Smooth muscle cell (in vitro differentiated cells): Measurements from ENCODE around the gene TEX12. TPM values are rescaled to one million over a fixed set of nuclear protein-coding genes. Genes with fewer than 3 reads are reported as not detected.

ENCODE experiments used
- DNase-seq: peaks from one replicate; lab custom pipeline; 2025; ENCODE audit not compliant: unreplicated experiment; lab: John Stamatoyannopoulos, UW
- H2AFZ ChIP-seq: fragments of 200-600 bp; sonication (generic); 2 replicates; pipeline ENCODE4 v1.6.0; 2016; ENCODE audit warnings: antibody characterized with exemption, low read depth, mild to moderate bottlenecking
- H3F3A ChIP-seq: fragments of 200-600 bp; sonication (generic); 2 replicates; pipeline ENCODE4 v1.6.0; 2017; ENCODE audit warnings: antibody characterized with exemption, low read depth
- H3K27ac ChIP-seq: fragments of 200-600 bp; sonication (generic); 2 replicates; pipeline ENCODE4 v1.5.1; 2016; ENCODE audit warnings: low read depth, mild to moderate bottlenecking
- H3K27me3 ChIP-seq: fragments of 200-600 bp; sonication (generic); 2 replicates; pipeline ENCODE4 v1.6.1; 2016; ENCODE audit warnings: low read depth, mild to moderate bottlenecking
- H3K36me3 ChIP-seq: fragments of 200-600 bp; sonication (generic); 2 replicates; pipeline ENCODE4 v1.5.1; 2016; ENCODE audit warnings: low read depth
- H3K4me1 ChIP-seq: fragments of 200-600 bp; sonication (generic); 2 replicates; pipeline ENCODE4 v1.5.1; 2016; ENCODE audit warnings: low read depth
- H3K4me2 ChIP-seq: fragments of 200-600 bp; sonication (generic); 2 replicates; pipeline ENCODE4 v1.6.0; 2016; ENCODE audit warnings: mild to moderate bottlenecking
- H3K4me3 ChIP-seq: fragments of 200-600 bp; sonication (generic); 2 replicates; pipeline ENCODE4 v1.5.1; 2016; ENCODE audit warnings: mild to moderate bottlenecking
- H3K79me2 ChIP-seq: fragments of 200-600 bp; sonication (generic); 2 replicates; pipeline ENCODE4 v1.6.0; 2016; ENCODE audit warnings: low read depth, mild to moderate bottlenecking
- H3K9ac ChIP-seq: fragments of 200-600 bp; sonication (generic); 2 replicates; pipeline ENCODE4 v1.6.0; 2016; ENCODE audit warnings: low read depth
- H3K9me3 ChIP-seq: fragments of 200-600 bp; sonication (generic); replicated peaks from 2 replicates; pipeline ENCODE4 v1.5.1; 2016; ENCODE audit warnings: low read depth
- H4K20me1 ChIP-seq: fragments of 200-600 bp; sonication (generic); 2 replicates; pipeline ENCODE4 v1.6.0; 2016; ENCODE audit warnings: low read depth
- CTCF ChIP-seq: fragments of 200-600 bp; sonication (generic); IDR thresholded peaks from 2 replicates; pipeline ENCODE4 v1.5.1; 2017; ENCODE audit warnings: borderline replicate concordance, mild to moderate bottlenecking, antibody characterized with exemption; ENCODE audit not compliant: insufficient read depth, poor library complexity, severe bottlenecking
- WGBS: methylation state at CpG from one replicate; pipeline ENCODE4 v1.1.7; 2016; ENCODE audit warnings: low lambda C conversion rate; 5-methylcytosine and 5-hydroxymethylcytosine counted together
- polyA plus RNA-seq: library from polyadenylated mRNA; unstranded; fragments of >200 nt; fragmentation: Nextera tagmentation; extraction: Ambion mirVana; gene quantifications from 2 replicates; pipeline ENCODE4 v1.2.1, GENCODE V29; 2016
- total RNA-seq: library from RNA; depleted of rRNA; stranded (reverse); fragments of >200 nt; gene quantifications from 2 replicates; pipeline ENCODE4 v1.2.3, GENCODE V29; 2014

The TEX12 gene
- total and polyA plus RNA-seq, 2 experiments from 2014 or later = not detected

- Histone ChIP-seq H3K9ac (no peak within 1 kb of the TSS), H3K27me3 (no peaks in the 10 kb centered on the region), H3K79me2 (no peaks in the 10 kb centered on the region), H3K4me1 (no peaks in the 10 kb centered on the region), H4K20me1 (no peaks in the 10 kb centered on the region), H3F3A (no peaks in the 10 kb centered on the region), H3K9me3 (no peaks in the 10 kb centered on the region), H3K27ac (no peak within 1 kb of the TSS), H3K36me3 (no peaks in the 10 kb centered on the region), H3K4me2 (no peak within 1 kb of the TSS), H3K4me3 (peak within 1 kb of the TSS; percentile 22), H2AFZ (no peak within 1 kb of the TSS)
- TF ChIP-seq CTCF = no peak
- no peak for DNase-seq
- WGBS = 75% methylated on average over 12 of the region's 12 CpGs
Measured at GRCh38 chr11:112163875-112164685, 3.1 kb upstream of the TEX12 start, which contains the start of gene IL18. IL18 (minus strand) TSS chr11:112164094; CDS start chr11:112155053, 9,041 bp downstream.

GRCh38 chr11:112165049-112165448 is 2.1 kb upstream of the TEX12 start:
- H3K27me3 ChIP-seq = no peaks in the 10 kb centered on the region
- H3K4me1 ChIP-seq = no peaks in the 10 kb centered on the region
- no peak overlapping the region for H3K4me3 ChIP-seq
- no peak overlapping the region for H3K27ac ChIP-seq
- no peak overlapping the region for H3K4me2 ChIP-seq
- H3K79me2 ChIP-seq = no peaks in the 10 kb centered on the region
- no peak for DNase-seq
- no peak overlapping the region for H2AFZ ChIP-seq
- H3F3A ChIP-seq = no peaks in the 10 kb centered on the region
- no peaks in the 10 kb centered on the region for H3K36me3 ChIP-seq
- no peaks in the 10 kb centered on the region for H3K9me3 ChIP-seq
- H3K9ac ChIP-seq = no peak overlapping the region
- 60% methylated on average over 3 of the region's 3 CpGs for WGBS
- H4K20me1 ChIP-seq = no peaks in the 10 kb centered on the region
- TF ChIP-seq CTCF = no peak

- no peaks in the 10 kb centered on the region for H3K4me1 ChIP-seq
- no peak for TF ChIP-seq CTCF
- H3K36me3 ChIP-seq = no peaks in the 10 kb centered on the region
- H3K79me2 ChIP-seq = no peaks in the 10 kb centered on the region
- no peaks in the 10 kb centered on the region for H3K27me3 ChIP-seq
- WGBS = 67% methylated on average over 8 of the region's 8 CpGs
- no peak overlapping the region for H3K4me2 ChIP-seq
- no peaks in the 10 kb centered on the region for H3F3A ChIP-seq
- H3K4me3 ChIP-seq = no peak overlapping the region
- H4K20me1 ChIP-seq = no peaks in the 10 kb centered on the region
- H2AFZ ChIP-seq = no peak overlapping the region
- no peak for DNase-seq
- H3K27ac ChIP-seq = no peak overlapping the region
- no peak overlapping the region for H3K9ac ChIP-seq
- no peaks in the 10 kb centered on the region for H3K9me3 ChIP-seq
Measured at GRCh38 chr11:112166562-112166961, 610 bp upstream of the TEX12 start.
